GM21825 (cell line): ENCODE measurements around the gene PFKFB4.

ENCODE experiments used
- ATAC-seq: cut with Tn5 transposase; IDR thresholded peaks from one replicate; pipeline ENCODE4 v1.9.1; 2021; ENCODE audit warnings: mild to moderate bottlenecking, moderate library complexity; ENCODE audit not compliant: unreplicated experiment

PFKFB4 gene

DNA sequence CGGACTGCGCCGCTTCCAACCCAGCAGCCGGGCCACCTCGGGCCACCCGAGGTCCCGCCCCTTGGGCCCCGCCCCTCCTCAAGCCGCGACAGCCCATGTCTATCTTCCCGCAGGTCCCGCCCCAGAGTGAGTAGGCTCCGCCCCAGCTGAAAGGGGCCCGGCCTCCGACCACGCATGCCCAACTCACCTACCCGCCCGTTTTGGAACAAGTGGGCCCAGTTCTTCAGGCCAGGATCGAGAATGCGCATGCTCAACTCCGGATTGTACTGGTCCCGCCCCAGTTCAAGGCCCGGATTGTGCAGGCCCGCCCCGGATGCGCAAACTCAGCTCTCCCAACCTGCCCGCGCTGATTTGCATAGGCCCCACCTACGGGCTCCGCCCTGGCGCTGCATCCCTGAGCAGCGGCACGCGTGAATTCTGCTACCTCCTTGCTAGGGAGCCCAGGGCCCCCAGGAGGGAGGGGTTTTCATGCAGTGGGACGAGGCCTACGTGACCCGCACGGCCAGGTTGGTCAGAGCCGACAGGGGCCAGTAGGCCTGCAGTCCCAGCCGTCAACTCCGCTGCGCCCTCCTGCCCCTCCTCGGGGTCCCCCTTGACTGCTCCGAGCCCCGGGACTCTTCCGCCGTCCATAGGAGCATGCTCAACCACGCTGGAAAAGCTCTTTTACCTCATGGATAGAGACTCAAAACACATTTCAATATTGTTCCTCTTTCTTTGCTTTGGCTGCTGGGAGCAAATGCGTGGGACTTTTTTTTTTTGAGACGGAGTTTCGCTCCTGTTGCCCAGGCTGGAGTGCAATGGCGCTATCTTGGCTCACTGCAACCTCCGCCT is at the start of gene PFKFB4:
Gene PFKFB4 (minus strand): TSS at position 8 of the 831 bp plus-strand sequence. CDS start 26 bp downstream, outside the sequence.
- ATAC-seq: peak; percentile 80

DNA sequence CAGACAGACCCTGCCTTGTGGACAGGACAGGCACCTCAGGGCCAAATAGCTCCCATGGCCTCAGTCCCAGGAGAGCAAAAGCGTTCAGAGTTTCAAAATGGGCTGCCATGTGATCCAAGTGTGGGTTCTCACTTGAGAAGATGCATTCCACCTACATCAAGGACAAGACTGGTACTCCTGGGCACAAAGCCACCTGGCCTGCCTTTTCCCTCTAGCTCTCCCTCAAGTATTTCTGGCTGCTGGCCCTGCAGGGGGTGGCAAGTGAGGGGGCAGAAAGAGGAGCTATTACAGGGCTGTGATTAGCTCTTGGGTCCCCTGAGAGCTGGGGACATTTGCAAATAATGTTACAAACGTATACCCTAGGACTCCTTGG is 45.0 kb upstream of the PFKFB4 start:
- no peak for ATAC-seq

DNA sequence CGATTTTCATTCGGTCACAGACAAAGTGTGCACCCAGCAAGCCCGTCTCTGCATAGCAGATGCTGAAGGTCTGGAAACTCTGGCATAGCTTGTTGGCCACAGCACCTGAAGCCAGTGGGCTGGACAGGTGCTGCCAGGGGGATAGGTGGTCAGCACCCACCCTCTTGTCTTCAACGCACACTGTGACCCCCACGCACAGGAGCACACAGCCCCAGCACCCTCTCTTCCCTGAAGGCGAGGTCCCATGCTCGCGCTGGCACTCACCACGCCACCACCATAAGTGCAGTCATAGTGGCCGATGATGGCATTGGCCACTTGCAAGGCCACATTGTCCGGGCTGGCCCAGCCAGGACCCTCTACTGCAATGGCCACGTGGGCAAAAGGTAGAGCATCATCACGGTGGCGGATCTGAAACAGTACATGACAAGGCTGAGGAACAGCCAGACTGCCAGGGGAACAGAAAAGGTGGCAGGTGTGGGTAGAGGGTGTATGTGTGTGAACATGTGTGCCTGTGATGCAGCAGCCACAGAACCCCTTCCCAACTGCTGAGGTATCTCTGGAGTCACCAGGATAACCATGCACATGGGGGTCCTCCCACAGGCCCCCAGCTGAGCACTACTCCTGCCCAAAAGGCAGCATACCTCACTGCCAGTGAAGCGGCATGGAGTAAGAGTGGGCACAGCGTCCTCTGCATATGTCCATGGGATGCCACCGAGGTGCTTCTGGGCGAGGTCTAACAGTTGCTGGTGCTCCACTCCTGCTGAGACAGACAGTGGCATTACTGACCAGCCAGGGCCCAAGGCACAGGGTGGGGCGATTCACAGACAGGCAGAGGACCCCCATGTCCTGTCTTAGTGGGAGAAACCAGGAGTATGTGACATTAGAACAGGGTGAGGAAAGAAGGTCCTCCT is 44.4 kb upstream of the PFKFB4 start:
- ATAC-seq: no peak

DNA sequence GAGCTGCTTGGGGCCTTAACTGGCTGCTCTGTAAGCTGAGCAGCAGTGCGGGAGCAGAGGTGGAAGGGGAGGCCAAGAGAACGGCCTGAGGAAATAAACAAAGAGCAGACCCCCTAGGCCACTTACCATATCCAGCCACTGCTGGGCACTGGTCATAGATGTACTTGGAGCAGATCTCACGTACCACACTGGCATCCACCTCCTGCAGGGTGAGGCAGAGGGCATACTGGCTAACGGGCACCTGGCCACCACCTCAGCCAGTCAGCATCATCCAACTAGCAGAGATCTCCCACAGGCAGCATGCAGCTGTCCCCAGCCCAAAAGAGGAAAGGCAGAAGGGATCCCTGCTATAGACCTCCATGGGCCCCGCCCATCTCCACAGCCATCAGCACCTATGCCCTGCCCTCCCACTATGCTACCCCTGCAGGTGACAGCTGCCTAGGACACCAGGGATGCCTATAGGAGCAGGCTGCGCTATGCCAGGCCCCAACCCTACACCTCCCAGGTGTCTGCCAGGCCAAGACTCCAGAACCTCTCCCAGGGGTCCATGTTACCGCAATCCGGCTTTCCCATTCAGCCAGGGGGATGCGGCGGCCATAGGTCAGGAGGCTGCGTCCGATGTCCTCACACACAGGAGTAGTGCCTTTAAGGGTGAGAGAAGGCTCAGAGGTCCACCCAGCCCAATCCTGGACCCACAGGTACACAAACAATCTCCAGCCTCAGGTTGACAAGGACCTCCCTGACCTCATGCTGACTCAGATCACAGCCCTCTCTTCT is 43.1 kb upstream of the PFKFB4 start:
- no peak for ATAC-seq

DNA sequence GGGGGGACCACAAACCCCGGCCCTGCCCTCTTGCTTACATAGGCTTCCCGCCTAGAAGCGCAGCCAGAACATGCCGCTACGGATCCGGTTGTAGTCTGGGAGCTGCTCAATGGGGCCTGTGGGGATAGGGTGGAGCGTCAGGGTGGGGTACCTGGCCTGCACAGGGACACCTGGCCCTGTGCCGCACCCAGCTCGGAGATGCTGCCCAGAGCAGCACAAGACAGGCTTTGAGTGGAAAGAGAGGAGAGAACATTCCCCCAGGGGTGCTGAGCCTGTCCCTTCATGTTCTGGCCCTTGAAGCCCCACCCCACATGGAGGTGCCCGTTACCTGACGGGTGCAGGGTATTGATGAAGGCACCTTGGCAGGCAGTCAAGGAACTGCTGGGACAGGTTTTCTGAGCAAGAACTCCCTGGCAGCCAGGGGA is 42.5 kb upstream of the PFKFB4 start:
- no peak for ATAC-seq

DNA sequence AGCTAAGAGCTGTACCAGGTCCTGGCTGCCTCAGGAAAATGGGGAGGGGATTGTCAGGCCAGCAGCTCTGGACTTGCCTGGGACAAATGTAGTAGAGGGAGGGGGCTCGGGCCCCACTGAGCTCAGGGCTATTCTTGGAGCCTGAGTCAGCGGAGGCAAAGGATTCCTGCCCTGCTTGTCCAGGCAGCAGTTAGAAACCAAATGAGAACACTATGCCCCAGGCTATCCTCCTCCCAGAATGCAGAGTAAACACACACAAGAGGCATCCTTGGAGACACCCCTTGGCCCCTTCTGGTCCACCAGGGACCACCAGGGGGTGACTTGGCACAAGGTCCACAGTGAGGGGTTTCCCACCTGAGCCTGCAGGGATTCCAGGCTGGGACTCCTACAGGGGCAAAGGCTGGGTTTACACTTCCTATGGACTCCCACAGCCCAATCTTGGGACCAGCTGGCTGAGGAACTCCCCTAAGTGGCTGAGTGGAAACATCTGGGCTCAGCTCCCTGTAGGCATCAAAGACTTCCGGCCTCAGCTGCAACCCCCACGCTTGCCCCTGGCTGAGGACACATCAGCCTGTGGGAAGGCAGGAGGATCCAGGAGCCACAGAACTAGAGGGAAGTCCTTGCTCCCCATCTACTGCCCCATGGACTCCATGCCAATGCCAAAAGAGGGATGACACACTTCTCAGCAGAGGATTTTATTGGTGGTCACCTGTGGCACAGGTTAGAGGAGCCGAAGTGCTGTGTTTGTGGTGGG is 41.9 kb upstream of the PFKFB4 start:
- no peak for ATAC-seq

DNA sequence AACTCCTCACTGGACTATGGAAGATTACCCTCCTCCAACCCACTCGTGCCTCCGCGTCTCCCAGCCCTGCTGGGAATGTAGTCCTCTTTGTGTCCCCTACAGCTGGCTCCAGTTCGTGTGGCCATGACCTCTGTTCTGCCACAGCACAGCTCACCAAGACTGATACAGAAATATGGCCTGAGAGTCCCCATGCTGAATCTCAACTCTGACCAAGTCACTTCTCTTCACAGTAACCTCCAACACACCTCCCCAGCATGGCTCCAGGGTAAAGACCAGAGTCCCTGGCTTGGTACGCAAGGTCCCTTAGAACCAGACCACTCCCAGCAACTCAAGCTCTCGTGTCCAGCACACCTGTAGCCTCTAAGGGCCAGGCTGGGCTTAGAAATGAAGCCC is 40.8 kb upstream of the PFKFB4 start:
- no peak for ATAC-seq

DNA sequence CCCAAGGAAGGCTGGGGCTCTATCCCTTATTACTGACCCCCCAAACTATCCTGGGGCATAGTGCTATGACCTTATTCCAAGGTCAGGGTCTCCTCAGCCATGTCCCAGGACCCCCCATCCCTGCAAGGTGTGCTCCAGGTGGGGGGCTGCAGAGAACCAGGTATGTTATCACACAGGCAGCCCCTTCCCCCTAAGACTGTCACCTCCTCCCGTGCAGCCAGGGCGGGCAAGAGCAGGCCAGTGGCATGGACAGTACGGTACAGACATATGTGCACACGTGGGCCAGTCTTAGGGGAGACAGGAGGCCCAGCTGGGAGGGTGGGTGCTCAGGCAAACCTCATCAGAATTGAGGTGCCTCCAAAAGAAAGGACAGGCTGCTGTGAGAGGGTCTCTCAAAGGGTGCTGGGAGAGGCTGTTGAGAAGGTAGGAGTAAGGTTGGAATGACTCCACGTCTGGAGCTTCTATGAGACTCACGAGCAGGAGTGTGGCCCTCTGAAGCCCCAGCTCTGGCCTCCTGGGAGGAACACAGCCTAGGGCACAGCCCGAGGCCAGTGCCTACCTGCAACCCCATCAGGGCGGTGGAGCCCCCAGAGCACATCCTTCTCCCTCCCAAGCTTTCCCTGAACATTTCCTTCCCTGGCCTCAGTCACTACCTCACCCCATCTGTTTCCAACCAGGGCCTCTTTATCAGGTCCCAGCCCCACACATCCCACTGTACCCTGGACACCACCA is 40.2 kb upstream of the PFKFB4 start:
- ATAC-seq: no peak

DNA sequence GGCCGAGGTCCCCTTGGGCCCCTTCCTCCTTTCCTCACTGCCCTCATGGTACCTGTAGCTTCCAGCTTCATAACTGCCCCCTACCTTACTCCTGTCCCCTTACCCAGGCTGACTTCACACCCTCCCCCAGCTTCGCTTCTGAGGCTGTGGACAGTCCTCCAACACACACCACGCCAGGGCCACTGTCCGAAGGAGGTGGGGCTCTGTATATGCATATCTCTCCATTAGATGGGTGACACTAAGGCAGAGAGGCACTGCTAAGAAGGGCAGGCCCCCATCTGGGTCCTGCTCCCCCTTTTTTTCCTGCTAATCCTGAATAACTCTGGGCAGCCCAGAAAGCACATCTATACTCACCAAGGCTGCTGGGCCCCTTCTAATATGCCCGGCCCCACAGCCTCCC is 39.6 kb upstream of the PFKFB4 start:
- no peak for ATAC-seq

DNA sequence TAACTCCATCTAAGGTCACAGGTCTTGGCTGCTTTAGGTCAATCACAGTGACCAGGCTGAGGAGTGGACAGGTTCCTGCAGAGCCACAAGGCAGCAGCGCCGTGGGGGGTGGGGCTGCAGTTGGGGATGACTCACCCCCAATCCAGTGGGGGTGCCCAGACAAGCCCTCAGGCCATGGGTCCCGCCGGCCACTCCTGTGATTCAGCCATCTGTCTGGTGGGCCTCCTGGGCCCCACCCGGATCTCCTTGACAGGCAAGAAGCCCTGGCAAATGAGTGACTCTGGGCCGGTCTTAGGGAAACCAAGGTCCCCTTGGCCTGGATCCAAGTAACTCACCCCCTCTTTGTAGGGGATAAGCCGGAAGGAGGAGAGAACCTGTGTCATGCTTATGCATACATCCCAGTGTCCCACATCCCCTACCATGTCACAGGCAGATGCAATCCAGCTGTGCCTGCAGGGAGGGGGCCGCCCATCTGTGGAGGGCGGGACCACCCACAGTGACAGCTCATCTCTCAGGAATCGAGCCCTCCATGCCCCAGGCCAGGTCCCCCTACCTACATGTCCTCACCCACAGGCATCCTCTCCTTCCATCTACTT is 39.0 kb upstream of the PFKFB4 start:
- no peak for ATAC-seq

DNA sequence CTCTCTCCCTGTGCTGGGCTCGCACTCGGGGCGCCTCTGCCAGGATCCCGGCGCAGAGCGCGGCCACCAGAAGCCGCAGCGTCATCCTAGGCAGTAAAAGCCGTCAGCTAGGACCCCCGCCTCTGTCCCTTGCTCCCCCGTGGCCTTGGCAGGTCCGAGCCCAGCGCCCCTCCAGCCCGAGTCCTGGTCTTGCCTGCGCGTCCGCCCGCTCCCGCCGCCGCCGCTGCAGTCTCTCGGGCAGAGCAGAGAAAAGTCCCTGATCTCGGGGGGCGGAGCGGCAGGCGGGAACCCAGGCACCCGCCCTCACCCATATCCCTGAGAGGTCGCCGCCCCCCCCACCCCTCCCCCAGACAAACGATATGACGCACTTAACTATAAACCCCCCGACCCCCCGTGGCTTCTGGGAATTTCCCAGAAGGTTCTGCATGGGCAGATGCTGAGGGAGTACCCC is 38.5 kb upstream of the PFKFB4 start, which contains the start of gene COL7A1:
Gene COL7A1 (minus strand): TSS at position 255 of the 451 bp plus-strand sequence. CDS start 170 bp downstream, at position 85.
- ATAC-seq: no peak

DNA sequence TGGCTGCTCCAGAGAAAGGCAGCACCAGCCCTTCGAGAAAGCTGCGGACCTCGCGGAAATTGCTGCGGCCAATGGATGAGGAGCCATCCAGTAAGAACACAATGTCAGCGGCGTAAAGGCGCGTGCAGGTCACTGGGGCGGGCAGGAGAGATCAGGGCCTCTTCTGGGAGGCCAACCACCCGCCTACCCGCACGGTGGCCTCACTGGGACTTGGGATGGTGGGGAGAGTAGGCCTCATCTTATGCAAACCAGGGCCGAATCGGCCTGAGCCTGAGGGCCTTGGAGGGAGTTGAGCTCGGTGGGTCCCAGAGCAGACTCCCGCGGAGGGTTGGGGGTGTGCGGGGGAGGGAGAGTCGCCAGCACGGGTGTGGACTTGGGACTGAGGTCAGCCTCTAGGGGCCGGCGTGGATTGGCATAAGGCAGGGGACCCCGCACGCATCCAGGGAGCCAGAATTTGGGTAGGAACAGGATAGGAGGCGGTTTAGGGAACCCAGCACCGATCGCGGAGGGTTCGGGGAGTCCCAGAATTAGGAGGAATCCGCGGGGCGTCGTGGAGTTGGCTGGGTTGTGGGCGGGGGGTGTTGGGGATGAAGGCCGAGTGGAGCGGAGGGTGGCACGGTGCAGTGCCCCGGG is 37.9 kb upstream of the PFKFB4 start:
- no peak for ATAC-seq

DNA sequence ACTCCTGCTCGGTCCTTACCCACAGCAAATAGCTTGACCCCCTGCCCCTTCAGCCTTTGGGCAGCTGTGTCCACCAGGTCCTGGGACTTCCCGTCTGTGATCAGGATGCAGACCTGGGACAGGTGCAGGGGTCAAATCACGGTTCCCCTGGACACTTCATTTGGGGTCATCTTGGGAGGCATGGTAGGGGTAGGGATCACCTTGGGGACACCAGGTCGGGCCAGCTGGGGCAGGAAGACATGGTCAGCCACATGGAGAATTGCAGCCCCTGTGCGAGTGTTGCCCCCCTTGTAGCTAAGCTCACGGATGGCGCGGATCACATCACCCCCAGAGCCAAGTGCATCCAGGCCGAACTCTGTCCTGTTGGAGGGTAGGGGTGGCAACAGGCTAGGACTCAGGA is 36.7 kb upstream of the PFKFB4 start:
- ATAC-seq: no peak

DNA sequence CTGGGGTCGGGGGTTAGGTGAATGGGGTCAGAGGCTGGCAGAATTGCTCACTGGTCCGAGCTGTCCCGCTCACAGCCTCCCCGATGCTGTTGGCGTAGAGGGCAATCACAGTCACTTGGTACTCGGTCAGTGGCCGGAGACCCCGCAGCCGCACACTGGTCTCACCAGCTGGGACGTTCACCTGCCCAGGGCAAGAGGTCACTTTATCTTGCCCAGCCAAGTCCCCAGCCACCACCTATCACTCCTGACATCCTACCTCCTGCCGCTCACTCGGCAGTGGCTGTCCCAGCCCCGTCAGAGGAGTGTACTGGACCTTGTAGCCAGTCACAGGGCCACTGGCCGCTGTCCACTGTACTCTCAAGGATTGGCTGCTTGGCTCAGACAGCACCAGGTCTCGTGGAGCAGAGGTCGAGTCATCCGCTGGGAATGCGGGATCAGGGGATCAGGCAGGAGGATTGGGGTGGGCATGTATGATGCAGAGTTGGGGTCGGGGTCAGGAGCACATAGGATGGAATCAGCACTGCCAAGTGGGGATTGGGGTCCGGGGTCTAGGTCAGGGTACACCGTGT is 36.0 kb upstream of the PFKFB4 start:
- no peak for ATAC-seq

DNA sequence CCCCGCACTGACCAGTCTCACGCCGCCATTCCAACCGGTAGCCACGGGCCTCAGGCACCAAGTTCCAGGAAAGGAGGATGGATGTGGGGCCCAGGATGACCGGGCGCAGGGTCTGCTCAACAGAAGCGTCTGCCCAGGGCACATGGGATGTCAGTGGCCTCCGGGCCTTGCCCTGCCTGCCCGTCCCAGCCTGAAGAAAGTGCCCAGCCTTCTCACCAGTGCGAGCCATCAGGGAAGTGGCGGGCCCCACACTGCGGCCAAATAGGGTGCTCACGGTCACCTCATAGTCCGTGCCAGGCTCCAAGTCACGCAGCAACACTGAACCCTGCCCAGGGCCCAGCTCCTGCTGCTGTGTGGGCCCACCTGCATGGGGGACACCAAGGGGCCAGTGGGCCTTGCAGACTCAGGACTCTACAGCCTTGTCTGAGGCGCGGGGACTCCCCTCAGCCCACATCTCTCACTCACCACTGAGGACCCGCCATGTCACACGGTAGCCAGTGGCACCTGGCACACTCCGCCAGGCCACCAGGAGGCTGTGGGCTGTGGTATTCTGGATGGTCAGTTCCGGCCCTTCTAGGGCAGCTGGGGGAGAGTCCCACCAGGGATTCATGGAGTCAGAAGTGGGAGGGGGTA is 35.4 kb upstream of the PFKFB4 start:
- no peak for ATAC-seq

DNA sequence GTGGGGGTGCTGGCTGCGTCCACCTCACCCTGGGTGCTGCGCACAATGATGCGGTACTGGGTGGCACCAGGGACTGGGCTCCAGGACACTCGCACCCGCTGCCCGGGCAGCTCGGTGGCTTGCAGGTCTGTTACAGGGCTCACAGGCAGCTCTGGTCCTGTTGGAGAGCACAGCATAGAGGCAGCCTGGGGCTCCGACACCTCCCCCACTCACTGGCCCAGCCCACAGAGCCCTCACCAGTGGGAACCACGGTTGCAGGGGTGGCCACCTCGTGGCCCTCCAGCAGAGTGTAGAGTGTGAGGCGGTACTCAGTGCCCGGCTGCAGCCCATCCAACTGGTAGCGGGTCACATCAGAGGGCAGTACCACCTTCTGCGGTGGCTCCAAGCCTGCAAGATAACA is 34.8 kb upstream of the PFKFB4 start:
- ATAC-seq: no peak

DNA sequence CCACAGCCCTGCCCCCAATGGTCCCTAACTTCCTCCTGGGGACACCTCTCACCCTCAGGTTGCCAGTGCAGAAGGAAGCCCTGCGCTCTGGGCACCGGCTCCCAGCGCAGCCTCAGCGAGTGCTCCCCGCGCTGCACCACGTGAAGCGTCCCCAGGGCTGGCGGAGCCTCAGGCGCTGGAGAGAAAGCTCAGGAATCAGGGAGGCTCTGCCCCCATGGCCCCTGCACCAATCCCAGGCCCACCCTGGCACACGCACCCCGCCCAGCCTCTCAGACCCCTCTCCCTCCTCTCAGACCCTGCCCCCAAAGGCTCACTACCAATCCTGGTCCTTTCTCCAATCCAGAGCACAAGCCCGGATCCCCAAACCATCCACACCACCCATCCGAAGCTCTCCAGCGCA is 31.6 kb upstream of the PFKFB4 start:
- ATAC-seq: no peak

DNA sequence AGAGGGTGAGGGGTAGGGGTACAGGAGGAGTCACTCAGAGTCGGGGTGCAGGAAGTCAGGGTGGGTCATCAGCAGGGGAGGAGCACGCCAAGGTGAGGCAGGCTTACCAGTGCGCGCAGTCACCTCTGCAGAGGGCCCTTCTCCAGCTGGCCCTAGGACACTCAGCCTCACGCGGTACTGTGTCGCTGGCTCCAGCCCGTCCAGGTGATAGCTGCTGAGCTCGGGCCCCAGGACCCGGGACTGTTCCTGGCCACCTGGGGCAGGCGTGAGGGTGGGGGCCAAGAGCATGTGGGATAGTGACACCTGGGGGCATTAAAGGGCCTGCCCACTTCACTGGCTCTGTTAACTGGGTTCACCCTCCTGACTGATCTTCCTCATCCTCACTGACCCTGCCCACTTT is 31.1 kb upstream of the PFKFB4 start:
- ATAC-seq: no peak
